ENCODE measurements around the gene INF2. TPM values are rescaled to one million over a fixed set of nuclear protein-coding genes. Genes with fewer than 3 reads are reported as not detected.
A peak's percentile ranks its signal among the peaks of the same experiment; 100 is the strongest.
"Not testable (repeated sequence)": the region's sequence is repeated elsewhere in the genome, so short reads cannot be mapped to it uniquely, and the experiment has no call there.

The INF2 gene
- total RNA-seq, 5 donors from 2014 or later (not counting 1 experiment from before 2014, with no cell fraction given), result 72.7 to 128 (median 83.7) TPM

GRCh38 chr14:104661086-104661485 is 28.3 kb upstream of the INF2 start:
- CTCF ChIA-PET, result no interaction called here
- WGBS (ENCODE audit: insufficient coverage), result no CpG with 5 or more reads among the region's 2 CpGs
- Mint-ChIP-seq H3K4me3 (peak overlapping the region in 1 of 3 donors; percentile 71), H3K4me1 (peaks cover 55 to 56% (median 55%) of the 10 kb centered on the region in 3 donors), H3K27ac (no peak overlapping the region), H3K36me3 (no peaks in the 10 kb centered on the region), H3K9me3 (no peaks in the 10 kb centered on the region), H3K27me3 (peaks cover 0 to 21% of the 10 kb centered on the region in 2 donors)
- Histone ChIP-seq H3K27ac (ENCODE audit: low read length) (no peak overlapping the region), H3K9me3 (no peaks in the 10 kb centered on the region), H3K4me1 (ENCODE audit: control insufficient read depth in 1 of 2, extremely low read depth in 1 of 2, insufficient read depth in 2 of 2, low read length in 2 of 2) (peaks cover 43 to 48% of the 10 kb centered on the region in 2 experiments), H3K4me3 (ENCODE audit: control insufficient read depth in 1 of 2, extremely low read depth in 1 of 2, low read length in 1 of 2) (no peak overlapping the region), H3K27me3 (replicated peaks in 1 of 2; ENCODE audit: control insufficient read depth in 2 of 2, extremely low read depth in 1 of 2, insufficient read depth in 2 of 2, low read length in 1 of 2) (peaks cover 0 to 54% of the 10 kb centered on the region in 2 experiments), H3K36me3 (ENCODE audit: control insufficient read depth in 2 of 2, extremely low read depth in 1 of 2, insufficient read depth in 1 of 2, low read length in 1 of 2) (no peaks in the 10 kb centered on the region)
- no peak for ATAC-seq (replicated peaks in 1 of 4)
- DNase-seq, result no peak
- POLR2A ChIA-PET, result no interaction called here

DNA sequence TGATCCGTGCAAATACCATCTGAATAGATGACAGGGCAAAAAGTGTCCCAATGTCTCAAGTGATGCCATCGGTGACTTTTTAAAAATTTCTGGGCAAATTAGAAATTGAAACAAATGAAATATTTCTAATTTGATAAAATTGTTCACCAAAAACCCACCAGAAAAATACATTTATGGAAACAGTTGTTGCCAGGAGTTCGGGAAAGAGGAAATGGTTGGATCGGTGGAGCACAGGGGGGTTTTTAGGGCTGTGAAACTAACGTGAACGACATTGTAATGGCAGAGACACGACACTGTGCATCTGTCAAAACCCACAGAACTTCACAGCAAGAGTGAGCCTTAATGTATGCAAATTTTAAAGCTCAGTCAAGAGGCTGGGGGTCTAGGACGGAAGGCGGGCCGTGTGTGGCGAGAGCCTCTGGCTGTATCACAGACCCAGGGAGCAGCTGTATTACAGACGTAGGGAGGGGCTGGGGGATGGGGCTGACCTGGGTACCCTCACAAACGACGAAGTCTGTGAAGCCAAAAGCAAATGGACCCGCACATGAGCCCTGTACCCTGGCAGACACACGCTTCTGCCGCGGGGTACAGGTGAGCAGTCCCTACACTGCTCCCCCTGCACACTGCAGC is 27.8 kb upstream of the INF2 start:
- peaks cover 47 to 50% of the 10 kb centered on the region in 2 experiments for H3K4me1 ChIP-seq (ENCODE audit: control insufficient read depth in 1 of 2, extremely low read depth in 1 of 2, insufficient read depth in 2 of 2, low read length in 2 of 2)
- POLR2A ChIA-PET; H3K36me3 ChIP-seq (ENCODE audit: control insufficient read depth in 2 of 2, extremely low read depth in 1 of 2, insufficient read depth in 1 of 2, low read length in 1 of 2); ATAC-seq (replicated peaks in 1 of 4); H3K36me3 Mint-ChIP-seq; H3K9me3 ChIP-seq; DNase-seq; H3K4me3 ChIP-seq (ENCODE audit: control insufficient read depth in 1 of 2, extremely low read depth in 1 of 2, low read length in 1 of 2); H3K27ac ChIP-seq (ENCODE audit: low read length); CTCF ChIA-PET; H3K27ac Mint-ChIP-seq; H3K9me3 Mint-ChIP-seq: not testable (repeated sequence)
- WGBS (ENCODE audit: insufficient coverage), result 92% methylated on average over 6 of the region's 18 CpGs
- Mint-ChIP-seq H3K4me1 (peaks cover 51 to 58% (median 54%) of the 10 kb centered on the region in 3 donors), H3K4me3 (peak overlapping the region in 1 of 3 donors; percentile 71), H3K27me3 (peaks cover 0 to 21% of the 10 kb centered on the region in 2 donors)
- peaks cover 0 to 53% of the 10 kb centered on the region in 2 experiments for H3K27me3 ChIP-seq (replicated peaks in 1 of 2; ENCODE audit: control insufficient read depth in 2 of 2, extremely low read depth in 1 of 2, insufficient read depth in 2 of 2, low read length in 1 of 2)

DNA sequence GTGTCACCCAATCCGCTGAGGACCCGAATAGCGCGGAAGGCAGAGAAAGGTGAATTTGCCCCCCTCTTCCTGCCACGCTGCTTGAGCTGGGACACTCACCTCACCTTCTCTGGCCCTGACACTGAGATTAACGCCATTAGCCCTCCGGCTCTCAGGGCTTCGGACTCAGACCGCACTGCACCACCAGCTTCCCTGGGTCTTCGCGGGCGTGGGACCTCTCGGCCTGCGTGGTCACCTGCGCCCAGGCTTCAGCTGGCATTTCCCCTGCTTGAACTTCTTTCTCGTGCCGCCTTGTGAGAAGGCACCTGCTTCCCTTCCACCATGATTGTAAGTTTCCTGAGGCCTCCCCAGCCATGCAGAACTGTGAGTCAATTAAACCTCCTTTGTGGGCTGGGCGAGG is 26.9 kb upstream of the INF2 start:
- H3K27ac ChIP-seq (ENCODE audit: low read length); H3K36me3 ChIP-seq (ENCODE audit: control insufficient read depth in 2 of 2, extremely low read depth in 1 of 2, insufficient read depth in 1 of 2, low read length in 1 of 2); ATAC-seq (replicated peaks in 1 of 4); H3K4me3 Mint-ChIP-seq; H3K36me3 Mint-ChIP-seq; POLR2A ChIA-PET; H3K9me3 Mint-ChIP-seq; DNase-seq; CTCF ChIA-PET; H3K27ac Mint-ChIP-seq; H3K4me3 ChIP-seq (ENCODE audit: control insufficient read depth in 1 of 2, extremely low read depth in 1 of 2, low read length in 1 of 2); H3K9me3 ChIP-seq: not testable (repeated sequence)
- Histone ChIP-seq H3K27me3 (replicated peaks in 1 of 2; ENCODE audit: control insufficient read depth in 2 of 2, extremely low read depth in 1 of 2, insufficient read depth in 2 of 2, low read length in 1 of 2) (peaks cover 0 to 53% of the 10 kb centered on the region in 2 experiments), H3K4me1 (ENCODE audit: control insufficient read depth in 1 of 2, extremely low read depth in 1 of 2, insufficient read depth in 2 of 2, low read length in 2 of 2) (peaks cover 40 to 45% of the 10 kb centered on the region in 2 experiments)
- H3K4me1 Mint-ChIP-seq, result peaks cover 42 to 51% (median 49%) of the 10 kb centered on the region in 3 donors
- peaks cover 0 to 21% of the 10 kb centered on the region in 2 donors for H3K27me3 Mint-ChIP-seq
- WGBS (ENCODE audit: insufficient coverage), result 94% methylated on average over 10 of the region's 18 CpGs

DNA sequence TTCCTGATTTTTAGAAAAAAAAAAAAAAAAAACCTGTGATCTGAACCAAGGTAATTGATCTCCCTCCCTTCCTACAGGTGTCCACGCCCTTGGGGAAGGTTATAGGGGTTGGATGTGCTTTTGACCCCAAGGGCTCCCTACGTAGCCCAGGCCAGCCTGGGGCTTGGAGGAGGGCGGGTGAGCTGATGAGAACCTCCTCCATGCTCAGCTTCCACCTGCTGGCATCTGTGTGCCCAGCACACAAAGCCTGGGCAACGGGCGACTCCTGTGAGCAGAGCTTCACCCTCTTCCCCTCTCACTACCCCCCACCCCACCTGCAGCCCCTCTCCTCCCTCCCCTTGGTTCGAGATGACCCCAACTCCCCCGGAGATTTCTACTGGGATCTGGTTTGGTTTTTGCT is 25.3 kb upstream of the INF2 start:
- ATAC-seq (replicated peaks in 1 of 4) (peak in 1 of 4 experiments; percentile 9), DNase-seq (no peak)
- WGBS (ENCODE audit: insufficient coverage), result no CpG with 5 or more reads among the region's 7 CpGs
- POLR2A ChIA-PET, result no interaction called here
- Histone ChIP-seq H3K4me3 (ENCODE audit: control insufficient read depth in 1 of 2, extremely low read depth in 1 of 2, low read length in 1 of 2) (no peak overlapping the region), H3K9me3 (no peaks in the 10 kb centered on the region), H3K4me1 (ENCODE audit: control insufficient read depth in 1 of 2, extremely low read depth in 1 of 2, insufficient read depth in 2 of 2, low read length in 2 of 2) (peaks cover 30 to 33% of the 10 kb centered on the region in 2 experiments), H3K36me3 (ENCODE audit: control insufficient read depth in 2 of 2, extremely low read depth in 1 of 2, insufficient read depth in 1 of 2, low read length in 1 of 2) (no peaks in the 10 kb centered on the region), H3K27me3 (replicated peaks in 1 of 2; ENCODE audit: control insufficient read depth in 2 of 2, extremely low read depth in 1 of 2, insufficient read depth in 2 of 2, low read length in 1 of 2) (peaks cover 0 to 46% of the 10 kb centered on the region in 2 experiments), H3K27ac (ENCODE audit: low read length) (no peak overlapping the region)
- Mint-ChIP-seq H3K4me3 (peak overlapping the region in 1 of 3 donors; percentile 53), H3K36me3 (no peaks in the 10 kb centered on the region), H3K9me3 (no peaks in the 10 kb centered on the region), H3K4me1 (peaks cover 35 to 40% (median 39%) of the 10 kb centered on the region in 3 donors), H3K27me3 (peaks cover 0 to 21% of the 10 kb centered on the region in 2 donors), H3K27ac (peak overlapping the region; percentile 23 to 58)
- CTCF ChIA-PET, result no interaction called here

DNA sequence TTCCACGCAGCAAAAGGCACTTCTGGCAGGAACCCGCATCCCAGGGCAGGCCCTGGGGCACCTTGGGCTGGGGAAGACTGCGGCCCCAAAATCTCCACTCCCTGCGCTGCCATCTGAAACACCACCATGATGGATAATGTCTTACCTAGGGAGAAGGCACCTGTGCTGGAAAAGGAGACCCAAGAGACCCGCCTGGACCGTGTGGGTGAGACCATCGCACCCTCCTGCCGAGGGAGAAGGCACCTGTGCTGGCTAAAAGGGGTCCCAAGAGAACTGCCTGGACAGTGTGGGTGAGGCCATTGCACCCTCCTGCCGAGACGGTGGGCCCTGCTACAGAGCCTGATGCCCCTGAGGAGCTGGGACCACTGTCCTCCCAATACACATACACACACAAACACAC is 24.8 kb upstream of the INF2 start:
- CTCF ChIA-PET, result no interaction called here

GRCh38 chr14:104665114-104665656 is 24.2 kb upstream of the INF2 start:
- CTCF ChIA-PET, result no interaction called here
- Mint-ChIP-seq H3K27me3 (peaks cover 0 to 18% of the 10 kb centered on the region in 2 donors), H3K4me1 (peaks cover 33 to 38% (median 35%) of the 10 kb centered on the region in 3 donors), H3K36me3 (no peaks in the 10 kb centered on the region), H3K27ac (peak overlapping the region; percentile 17 to 64), H3K4me3 (peak overlapping the region in 1 of 3 donors; percentile 53), H3K9me3 (no peaks in the 10 kb centered on the region)
- Histone ChIP-seq H3K36me3 (ENCODE audit: control insufficient read depth in 2 of 2, extremely low read depth in 1 of 2, insufficient read depth in 1 of 2, low read length in 1 of 2) (no peaks in the 10 kb centered on the region), H3K4me3 (ENCODE audit: control insufficient read depth in 1 of 2, extremely low read depth in 1 of 2, low read length in 1 of 2) (no peak overlapping the region), H3K4me1 (ENCODE audit: control insufficient read depth in 1 of 2, extremely low read depth in 1 of 2, insufficient read depth in 2 of 2, low read length in 2 of 2) (peaks cover 19 to 24% of the 10 kb centered on the region in 2 experiments), H3K27me3 (replicated peaks in 1 of 2; ENCODE audit: control insufficient read depth in 2 of 2, extremely low read depth in 1 of 2, insufficient read depth in 2 of 2, low read length in 1 of 2) (peaks cover 0 to 35% of the 10 kb centered on the region in 2 experiments), H3K27ac (ENCODE audit: low read length) (no peak overlapping the region), H3K9me3 (no peaks in the 10 kb centered on the region)
- POLR2A ChIA-PET, result interaction anchor here in 1 of 2 donors (0.5 kb wide), 1 partner anchor 585 kb away, joined by 5 read pairs; no protein-coding TSS in a partner anchor
- DNase-seq, result no peak
- no CpG with 5 or more reads among the region's 2 CpGs for WGBS (ENCODE audit: insufficient coverage)
- peak in 3 of 4 experiments; percentile 54 to 67 (median 59) for ATAC-seq (replicated peaks in 1 of 4)

More for the DNA sequence above, 24.8 kb upstream of the INF2 start:
- H3K4me3 ChIP-seq (ENCODE audit: control insufficient read depth in 1 of 2, extremely low read depth in 1 of 2, low read length in 1 of 2), result no peak overlapping the region
- ATAC-seq (replicated peaks in 1 of 4) (no peak), DNase-seq (no peak)
- no peak overlapping the region for H3K27ac ChIP-seq (ENCODE audit: low read length)
- H3K4me1 Mint-ChIP-seq, result peaks cover 35 to 40% (median 38%) of the 10 kb centered on the region in 3 donors
- H3K4me1 ChIP-seq (ENCODE audit: control insufficient read depth in 1 of 2, extremely low read depth in 1 of 2, insufficient read depth in 2 of 2, low read length in 2 of 2), result peaks cover 25 to 30% of the 10 kb centered on the region in 2 experiments
- WGBS (ENCODE audit: insufficient coverage), result 89% methylated on average over 4 of the region's 10 CpGs
- H3K4me3 Mint-ChIP-seq, result peak overlapping the region in 1 of 3 donors; percentile 53
- H3K27me3 Mint-ChIP-seq, result peaks cover 0 to 21% of the 10 kb centered on the region in 2 donors
- no peaks in the 10 kb centered on the region for H3K9me3 ChIP-seq
- no peaks in the 10 kb centered on the region for H3K36me3 ChIP-seq (ENCODE audit: control insufficient read depth in 2 of 2, extremely low read depth in 1 of 2, insufficient read depth in 1 of 2, low read length in 1 of 2)
- no peaks in the 10 kb centered on the region for H3K9me3 Mint-ChIP-seq
- POLR2A ChIA-PET, result interaction anchor here in 1 of 2 donors (0.5 kb wide), 1 partner anchor 585 kb away, joined by 5 read pairs; no protein-coding TSS in a partner anchor
- peaks cover 0 to 41% of the 10 kb centered on the region in 2 experiments for H3K27me3 ChIP-seq (replicated peaks in 1 of 2; ENCODE audit: control insufficient read depth in 2 of 2, extremely low read depth in 1 of 2, insufficient read depth in 2 of 2, low read length in 1 of 2)
- peak overlapping the region in 1 of 2 donors; percentile 64 for H3K27ac Mint-ChIP-seq
- H3K36me3 Mint-ChIP-seq, result no peaks in the 10 kb centered on the region
